ENCODE measurements around the gene STK11. TPM values are rescaled to one million over a fixed set of nuclear protein-coding genes. Genes with fewer than 3 reads are reported as not detected.
"Not testable (repeated sequence)": the region's sequence is repeated elsewhere in the genome, so short reads cannot be mapped to it uniquely, and the experiment has no call there.

The STK11 gene
- total RNA-seq, 1 donor from 2014 or later, result 71.8 TPM

DNA sequence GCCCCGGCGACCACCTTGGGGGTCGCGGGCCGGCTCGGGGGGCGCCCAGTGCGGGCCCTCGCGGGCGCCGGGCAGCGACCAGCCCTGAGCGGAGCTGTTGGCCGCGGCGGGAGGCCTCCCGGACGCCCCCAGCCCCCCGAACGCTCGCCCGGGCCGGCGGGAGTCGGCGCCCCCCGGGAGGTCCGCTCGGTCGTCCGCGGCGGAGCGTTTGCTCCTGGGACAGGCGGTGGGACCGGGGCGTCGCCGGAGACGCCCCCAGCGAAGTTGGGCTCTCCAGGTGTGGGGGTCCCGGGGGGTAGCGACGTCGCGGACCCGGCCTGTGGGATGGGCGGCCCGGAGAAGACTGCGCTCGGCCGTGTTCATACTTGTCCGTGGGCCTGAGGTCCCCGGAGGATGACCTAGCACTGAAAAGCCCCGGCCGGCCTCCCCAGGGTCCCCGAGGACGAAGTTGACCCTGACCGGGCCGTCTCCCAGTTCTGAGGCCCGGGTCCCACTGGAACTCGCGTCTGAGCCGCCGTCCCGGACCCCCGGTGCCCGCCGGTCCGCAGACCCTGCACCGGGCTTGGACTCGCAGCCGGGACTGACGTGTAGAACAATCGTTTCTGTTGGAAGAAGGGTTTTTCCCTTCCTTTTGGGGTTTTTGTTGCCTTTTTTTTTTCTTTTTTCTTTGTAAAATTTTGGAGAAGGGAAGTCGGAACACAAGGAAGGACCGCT lies 729 bp downstream of the STK11 start:
- Mint-ChIP-seq H3K4me3 (peak overlapping the region; percentile 96), H3K36me3 (peaks cover 2% of the 10 kb centered on the region), H3K27ac (peak overlapping the region; percentile 87), H3K27me3 (ENCODE audit: low read depth) (no peaks in the 10 kb centered on the region), H3K9me3 (no peaks in the 10 kb centered on the region), H3K4me1 (peaks cover 33% of the 10 kb centered on the region)
- TF ChIP-seq, protein P1, sequence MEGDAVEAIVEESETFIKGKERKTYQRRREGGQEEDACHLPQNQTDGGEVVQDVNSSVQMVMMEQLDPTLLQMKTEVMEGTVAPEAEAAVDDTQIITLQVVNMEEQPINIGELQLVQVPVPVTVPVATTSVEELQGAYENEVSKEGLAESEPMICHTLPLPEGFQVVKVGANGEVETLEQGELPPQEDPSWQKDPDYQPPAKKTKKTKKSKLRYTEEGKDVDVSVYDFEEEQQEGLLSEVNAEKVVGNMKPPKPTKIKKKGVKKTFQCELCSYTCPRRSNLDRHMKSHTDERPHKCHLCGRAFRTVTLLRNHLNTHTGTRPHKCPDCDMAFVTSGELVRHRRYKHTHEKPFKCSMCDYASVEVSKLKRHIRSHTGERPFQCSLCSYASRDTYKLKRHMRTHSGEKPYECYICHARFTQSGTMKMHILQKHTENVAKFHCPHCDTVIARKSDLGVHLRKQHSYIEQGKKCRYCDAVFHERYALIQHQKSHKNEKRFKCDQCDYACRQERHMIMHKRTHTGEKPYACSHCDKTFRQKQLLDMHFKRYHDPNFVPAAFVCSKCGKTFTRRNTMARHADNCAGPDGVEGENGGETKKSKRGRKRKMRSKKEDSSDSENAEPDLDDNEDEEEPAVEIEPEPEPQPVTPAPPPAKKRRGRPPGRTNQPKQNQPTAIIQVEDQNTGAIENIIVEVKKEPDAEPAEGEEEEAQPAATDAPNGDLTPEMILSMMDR (IDR thresholded peaks at IDR 0.05; ENCODE audit: unreplicated experiment), result no peak
- DNase-seq (ENCODE audit: low spot score in 2 of 2, unreplicated experiment in 2 of 2), result no peak

DNA sequence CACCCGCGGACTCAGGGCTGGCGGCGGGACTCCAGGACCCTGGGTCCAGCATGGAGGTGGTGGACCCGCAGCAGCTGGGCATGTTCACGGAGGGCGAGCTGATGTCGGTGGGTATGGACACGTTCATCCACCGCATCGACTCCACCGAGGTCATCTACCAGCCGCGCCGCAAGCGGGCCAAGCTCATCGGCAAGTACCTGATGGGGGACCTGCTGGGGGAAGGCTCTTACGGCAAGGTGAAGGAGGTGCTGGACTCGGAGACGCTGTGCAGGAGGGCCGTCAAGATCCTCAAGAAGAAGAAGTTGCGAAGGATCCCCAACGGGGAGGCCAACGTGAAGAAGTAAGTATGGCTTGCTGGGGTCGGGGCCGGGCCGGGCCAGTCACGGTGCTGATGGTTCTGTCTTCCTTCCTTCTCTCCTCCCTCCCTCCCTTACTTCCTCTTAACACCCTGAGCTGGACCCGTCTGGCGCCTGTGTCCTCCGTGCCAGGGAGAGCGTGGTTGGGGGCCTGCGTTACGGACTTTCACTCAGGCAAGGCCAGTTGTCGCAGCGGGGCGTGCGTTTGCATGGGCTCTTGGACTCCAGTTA lies 1.4 kb downstream of the STK11 start:
- DNase-seq (ENCODE audit: low spot score in 2 of 2, unreplicated experiment in 2 of 2), result peak in 1 of 2 experiments; percentile 24
- peak overlapping the region; percentile 87 for H3K27ac Mint-ChIP-seq
- H3K27me3 Mint-ChIP-seq (ENCODE audit: low read depth), result no peaks in the 10 kb centered on the region
- TF ChIP-seq, protein P1 (IDR thresholded peaks at IDR 0.05; ENCODE audit: unreplicated experiment), result no peak
- peaks cover 2% of the 10 kb centered on the region for H3K36me3 Mint-ChIP-seq
- peaks cover 37% of the 10 kb centered on the region for H3K4me1 Mint-ChIP-seq
- no peaks in the 10 kb centered on the region for H3K9me3 Mint-ChIP-seq
- H3K4me3 Mint-ChIP-seq, result peak overlapping the region; percentile 96

DNA sequence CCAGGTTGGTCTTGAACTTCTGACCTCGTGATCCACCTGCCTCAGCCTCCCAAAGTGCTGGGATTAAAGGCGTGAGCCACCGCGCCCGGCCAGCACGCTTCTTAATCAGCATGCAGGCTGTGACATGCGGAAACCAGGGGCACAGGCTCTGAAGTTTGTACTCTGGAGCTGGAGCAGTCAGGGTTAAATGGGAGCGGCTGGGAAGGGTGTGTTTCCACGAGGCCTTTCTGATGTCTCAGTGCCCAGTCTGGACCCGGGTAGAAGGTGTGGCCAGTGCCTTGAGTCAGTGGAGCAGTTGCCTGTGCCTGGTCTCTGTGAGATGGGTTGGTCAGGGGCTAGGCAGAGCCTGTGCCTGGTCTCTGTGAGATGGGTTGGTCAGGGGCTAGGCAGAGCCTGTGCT lies 3.3 kb downstream of the STK11 start:
- not testable (repeated sequence) for H3K27me3 Mint-ChIP-seq (ENCODE audit: low read depth); H3K36me3 Mint-ChIP-seq; H3K4me3 Mint-ChIP-seq; H3K27ac Mint-ChIP-seq; DNase-seq (ENCODE audit: low spot score in 2 of 2, unreplicated experiment in 2 of 2); H3K9me3 Mint-ChIP-seq
- peaks cover 34% of the 10 kb centered on the region for H3K4me1 Mint-ChIP-seq

DNA sequence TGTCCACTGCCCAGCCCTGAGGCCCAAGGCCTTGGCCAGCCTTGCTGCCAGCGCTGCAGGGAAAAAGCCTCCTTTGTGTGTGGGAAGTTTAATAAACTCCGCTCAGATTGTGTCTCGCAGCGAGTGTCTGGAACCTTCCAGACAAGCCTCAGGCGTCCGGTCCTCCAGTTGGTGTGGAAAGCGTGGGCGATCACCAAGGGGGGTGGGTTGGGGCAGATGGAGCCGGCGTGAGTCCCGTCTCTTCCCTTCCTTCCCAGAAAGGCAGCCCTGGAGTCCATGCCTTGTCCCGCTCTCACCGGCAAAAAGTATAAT lies 4.6 kb downstream of the STK11 start:
- peaks cover 9% of the 10 kb centered on the region for H3K36me3 Mint-ChIP-seq
- H3K4me1 Mint-ChIP-seq, result peaks cover 33% of the 10 kb centered on the region
- H3K4me3 Mint-ChIP-seq, result no peak overlapping the region
- TF ChIP-seq, protein P1 (IDR thresholded peaks at IDR 0.05; ENCODE audit: unreplicated experiment), result no peak
- H3K9me3 Mint-ChIP-seq, result no peaks in the 10 kb centered on the region
- DNase-seq (ENCODE audit: low spot score in 2 of 2, unreplicated experiment in 2 of 2), result no peak
- peak overlapping the region; percentile 47 for H3K27ac Mint-ChIP-seq
- no peaks in the 10 kb centered on the region for H3K27me3 Mint-ChIP-seq (ENCODE audit: low read depth)

DNA sequence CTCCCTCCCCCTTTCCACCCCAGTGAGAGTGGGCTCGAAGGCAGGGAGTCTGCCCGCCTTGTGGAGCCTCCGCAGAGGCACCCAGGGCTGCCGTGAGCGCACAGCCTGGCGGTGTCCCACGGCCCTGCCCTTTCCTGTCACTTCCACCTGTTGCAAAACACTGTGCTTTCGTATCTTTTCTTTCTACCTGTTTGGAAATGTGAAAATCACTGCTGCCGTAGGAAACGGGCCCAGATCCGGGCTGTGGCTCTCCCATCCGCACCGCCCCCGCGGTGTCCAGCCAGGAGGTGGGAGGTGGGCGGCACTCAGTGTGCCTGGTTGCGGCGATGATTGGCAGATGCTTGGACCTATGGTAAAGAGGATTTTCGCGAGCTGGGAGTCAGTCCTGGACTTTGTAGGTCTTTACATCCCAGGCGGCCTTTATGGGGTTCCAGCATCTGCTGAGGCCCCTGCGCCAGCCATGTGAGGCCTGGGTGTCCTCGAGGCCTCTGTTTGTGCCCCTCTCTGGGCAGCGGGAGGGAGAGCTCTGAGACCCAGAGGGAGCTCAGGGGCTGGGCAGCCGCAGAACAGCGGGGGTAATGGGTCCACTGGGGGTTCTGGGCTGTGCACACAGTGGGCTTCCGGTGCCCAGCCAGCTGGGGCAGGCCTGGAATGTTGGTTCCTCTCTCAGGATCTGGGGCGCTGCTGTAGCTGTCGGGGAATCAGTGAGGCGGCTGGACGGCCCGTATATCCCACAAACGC lies 6.1 kb downstream of the STK11 start:
- Mint-ChIP-seq H3K27ac (peak overlapping the region; percentile 78), H3K4me3 (no peak overlapping the region), H3K9me3 (no peaks in the 10 kb centered on the region), H3K4me1 (peaks cover 32% of the 10 kb centered on the region), H3K27me3 (ENCODE audit: low read depth) (no peaks in the 10 kb centered on the region), H3K36me3 (peaks cover 9% of the 10 kb centered on the region)
- no peak for DNase-seq (ENCODE audit: low spot score in 2 of 2, unreplicated experiment in 2 of 2)
- TF ChIP-seq, protein P1 (IDR thresholded peaks at IDR 0.05; ENCODE audit: unreplicated experiment), result no peak
